Neural crest cell (in vitro differentiated cells): ENCODE data around the gene TYSND1. TPM values are rescaled to one million over a fixed set of nuclear protein-coding genes. Genes with fewer than 3 reads are reported as not detected.
A peak's percentile ranks its signal among the peaks of the same experiment; 100 is the strongest.

ENCODE experiments used
- DNase-seq: peaks from one replicate; pipeline ENCODE4 v3.0.0; 2021; ENCODE audit warnings: low read depth, mixed read lengths, low spot score
- H3K27ac Mint-ChIP-seq: one replicate; pipeline ENCODE4 v1.8.0; 2021; ENCODE audit warnings: mild to moderate bottlenecking, mixed read lengths; ENCODE audit not compliant: unreplicated experiment
- H3K27me3 Mint-ChIP-seq: 2 replicates; pipeline ENCODE4 v1.8.0; 2021; ENCODE audit warnings: low read depth, mild to moderate bottlenecking, mixed read lengths
- H3K36me3 Mint-ChIP-seq: 2 replicates; pipeline ENCODE4 v1.8.0; 2021; ENCODE audit warnings: low read depth, mild to moderate bottlenecking, mixed read lengths
- H3K4me1 Mint-ChIP-seq: 2 replicates; pipeline ENCODE4 v1.8.0; 2021; ENCODE audit warnings: mixed read lengths
- H3K4me3 Mint-ChIP-seq: one replicate; pipeline ENCODE4 v1.8.0; 2021; ENCODE audit warnings: mild to moderate bottlenecking, mixed read lengths
- H3K9me3 Mint-ChIP-seq: 2 replicates; pipeline ENCODE4 v1.8.0; 2021; ENCODE audit warnings: mixed read lengths
- CTCF ChIP-seq: fragments of 200-600 bp; sonication (generic); conservative IDR thresholded peaks from 2 replicates; pipeline ENCODE4 v1.5.0; 2021; ENCODE audit warnings: antibody characterized with exemption, mild to moderate bottlenecking
- total RNA-seq: library from RNA; stranded (reverse); gene quantifications from 2 replicates; pipeline ENCODE4 v1.2.1, GENCODE V29; 2021

Gene TYSND1
- total RNA-seq, 1 donor from 2014 or later: 17.6 TPM

- no peak overlapping the region for H3K4me3 Mint-ChIP-seq
- H3K9me3 Mint-ChIP-seq: no peaks in the 10 kb centered on the region
- no peaks in the 10 kb centered on the region for H3K4me1 Mint-ChIP-seq
- no peak for TF ChIP-seq CTCF
- no peak for DNase-seq
- no peaks in the 10 kb centered on the region for H3K36me3 Mint-ChIP-seq
- no peaks in the 10 kb centered on the region for H3K27me3 Mint-ChIP-seq
- peak overlapping the region; percentile 27 for H3K27ac Mint-ChIP-seq
These were observed 26.1 kb downstream of the TYSND1 start for GRCh38 chr10:70120417-70120816.

- H3K9me3 Mint-ChIP-seq: no peaks in the 10 kb centered on the region
- no peak overlapping the region for H3K27ac Mint-ChIP-seq
These were observed 26.9 kb downstream of the TYSND1 start for GRCh38 chr10:70119623-70120022.

GRCh38 chr10:70119197-70119596, 27.3 kb downstream of the TYSND1 start:
- DNase-seq: no peak
- no peak overlapping the region for H3K27ac Mint-ChIP-seq
- H3K27me3 Mint-ChIP-seq: no peaks in the 10 kb centered on the region
- no peaks in the 10 kb centered on the region for H3K36me3 Mint-ChIP-seq
- no peaks in the 10 kb centered on the region for H3K9me3 Mint-ChIP-seq
- no peaks in the 10 kb centered on the region for H3K4me1 Mint-ChIP-seq
- TF ChIP-seq CTCF: no peak
- H3K4me3 Mint-ChIP-seq: no peak overlapping the region

More at GRCh38 chr10:70119623-70120022, 26.9 kb downstream of the TYSND1 start:
- Mint-ChIP-seq H3K36me3 (no peaks in the 10 kb centered on the region), H3K27me3 (no peaks in the 10 kb centered on the region), H3K4me1 (no peaks in the 10 kb centered on the region), H3K4me3 (no peak overlapping the region)
- TF ChIP-seq CTCF: no peak
- DNase-seq: no peak

GRCh38 chr10:70118196-70118595, 28.3 kb downstream of the TYSND1 start:
- Mint-ChIP-seq H3K36me3 (peaks cover under 1% of the 10 kb centered on the region), H3K4me3 (no peak overlapping the region), H3K27me3 (no peaks in the 10 kb centered on the region), H3K4me1 (no peaks in the 10 kb centered on the region), H3K27ac (no peak overlapping the region), H3K9me3 (no peaks in the 10 kb centered on the region)
- no peak for TF ChIP-seq CTCF
- DNase-seq: no peak

GRCh38 chr10:70117646-70118045, 28.9 kb downstream of the TYSND1 start:
- Mint-ChIP-seq H3K27ac (no peak overlapping the region), H3K4me1 (no peaks in the 10 kb centered on the region), H3K27me3 (no peaks in the 10 kb centered on the region), H3K36me3 (peaks cover 6% of the 10 kb centered on the region), H3K4me3 (no peak overlapping the region), H3K9me3 (no peaks in the 10 kb centered on the region)
- no peak for DNase-seq
- TF ChIP-seq CTCF: no peak
